A172 (cell line): Measurements from ENCODE around the gene ASTN2. TPM values are rescaled to one million over a fixed set of nuclear protein-coding genes. Genes with fewer than 3 reads are reported as not detected.

Experiments
- DNase-seq: peaks from one replicate; pipeline ENCODE4 v3.0.0-alpha.2; 2015; ENCODE audit warnings: low spot score
- total RNA-seq: library from RNA; depleted of rRNA; stranded (reverse); fragments of >200 nt; shearing (Covaris generic); gene quantifications from 2 replicates; pipeline ENCODE4 v1.2.3, GENCODE V29; 2014

ASTN2 gene
- total RNA-seq, 1 experiment from 2014 or later: 8.5 TPM

GRCh38 chr9:117250610-117251215 lies 164.1 kb downstream of the ASTN2 start:
- no peak for DNase-seq

- no peak for DNase-seq
Measured at GRCh38 chr9:117249799-117250198, 165.1 kb downstream of the ASTN2 start.

GRCh38 chr9:117247266-117247665 lies 167.6 kb downstream of the ASTN2 start:
- DNase-seq: no peak

GRCh38 chr9:117245175-117245829 lies 169.6 kb downstream of the ASTN2 start:
- DNase-seq: no peak

- no peak for DNase-seq
Measured at GRCh38 chr9:117242082-117242481, 172.8 kb downstream of the ASTN2 start.

- no peak for DNase-seq
Measured at GRCh38 chr9:117239428-117239827, 175.4 kb downstream of the ASTN2 start.

- DNase-seq: no peak
Measured at GRCh38 chr9:117234103-117234502, 180.8 kb downstream of the ASTN2 start.

GRCh38 chr9:117233016-117233415 lies 181.8 kb downstream of the ASTN2 start:
- DNase-seq: no peak

GRCh38 chr9:117232281-117232680 lies 182.6 kb downstream of the ASTN2 start:
- DNase-seq: no peak

- DNase-seq: no peak
Measured at GRCh38 chr9:117231012-117231411, 183.8 kb downstream of the ASTN2 start.

GRCh38 chr9:117224695-117225094 lies 190.2 kb downstream of the ASTN2 start:
- no peak for DNase-seq

GRCh38 chr9:117218951-117219350 lies 195.9 kb downstream of the ASTN2 start:
- no peak for DNase-seq

- DNase-seq: no peak
Measured at GRCh38 chr9:117214416-117214815, 200.4 kb downstream of the ASTN2 start.

GRCh38 chr9:117211280-117211679 lies 203.6 kb downstream of the ASTN2 start:
- DNase-seq: no peak

GRCh38 chr9:117205806-117206205 lies 209.1 kb downstream of the ASTN2 start:
- no peak for DNase-seq

- no peak for DNase-seq
Measured at GRCh38 chr9:117204971-117205370, 209.9 kb downstream of the ASTN2 start.

GRCh38 chr9:117191504-117192261 lies 223.2 kb downstream of the ASTN2 start:
- no peak for DNase-seq

- no peak for DNase-seq
Measured at GRCh38 chr9:117189121-117189520, 225.7 kb downstream of the ASTN2 start.

GRCh38 chr9:117188394-117188793 lies 226.5 kb downstream of the ASTN2 start:
- no peak for DNase-seq

GRCh38 chr9:117187498-117187897 lies 227.4 kb downstream of the ASTN2 start:
- DNase-seq: no peak

- no peak for DNase-seq
Measured at GRCh38 chr9:117184173-117184572, 230.7 kb downstream of the ASTN2 start.

- DNase-seq: no peak
Measured at GRCh38 chr9:117182046-117182445, 232.8 kb downstream of the ASTN2 start.

GRCh38 chr9:117180896-117181445 lies 233.9 kb downstream of the ASTN2 start:
- DNase-seq: no peak
